ENCODE data around the gene BASP1. TPM values are rescaled to one million over a fixed set of nuclear protein-coding genes. Genes with fewer than 3 reads are reported as not detected.
A peak's percentile ranks its signal among the peaks of the same experiment; 100 is the strongest.
"Not testable (repeated sequence)": the region's sequence is repeated elsewhere in the genome, so short reads cannot be mapped to it uniquely, and the experiment has no call there.

The BASP1 gene
- polyA plus RNA-seq, 1 donor = 27.0 TPM

DNA sequence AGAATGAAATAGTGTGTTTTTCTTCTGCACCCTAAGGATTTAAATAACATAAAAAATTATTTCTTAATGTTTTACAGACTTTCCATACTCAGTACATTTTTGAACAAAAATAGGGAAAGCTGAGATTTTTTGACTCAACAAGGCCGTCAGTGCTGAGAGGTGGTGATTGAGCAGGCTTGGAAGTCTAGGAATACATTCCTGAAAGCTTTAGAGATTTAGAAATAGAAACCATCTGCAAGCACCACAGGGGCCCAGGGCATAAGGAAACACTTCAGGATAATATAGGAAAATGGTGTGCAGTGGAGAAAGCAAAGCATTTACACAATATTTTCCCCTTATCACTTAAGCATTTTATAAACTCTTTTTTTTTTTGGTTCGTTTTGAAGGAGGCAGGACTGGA lies 5.2 kb downstream of the BASP1 start:
- no peak for DNase-seq (ENCODE audit: low read depth)

DNA sequence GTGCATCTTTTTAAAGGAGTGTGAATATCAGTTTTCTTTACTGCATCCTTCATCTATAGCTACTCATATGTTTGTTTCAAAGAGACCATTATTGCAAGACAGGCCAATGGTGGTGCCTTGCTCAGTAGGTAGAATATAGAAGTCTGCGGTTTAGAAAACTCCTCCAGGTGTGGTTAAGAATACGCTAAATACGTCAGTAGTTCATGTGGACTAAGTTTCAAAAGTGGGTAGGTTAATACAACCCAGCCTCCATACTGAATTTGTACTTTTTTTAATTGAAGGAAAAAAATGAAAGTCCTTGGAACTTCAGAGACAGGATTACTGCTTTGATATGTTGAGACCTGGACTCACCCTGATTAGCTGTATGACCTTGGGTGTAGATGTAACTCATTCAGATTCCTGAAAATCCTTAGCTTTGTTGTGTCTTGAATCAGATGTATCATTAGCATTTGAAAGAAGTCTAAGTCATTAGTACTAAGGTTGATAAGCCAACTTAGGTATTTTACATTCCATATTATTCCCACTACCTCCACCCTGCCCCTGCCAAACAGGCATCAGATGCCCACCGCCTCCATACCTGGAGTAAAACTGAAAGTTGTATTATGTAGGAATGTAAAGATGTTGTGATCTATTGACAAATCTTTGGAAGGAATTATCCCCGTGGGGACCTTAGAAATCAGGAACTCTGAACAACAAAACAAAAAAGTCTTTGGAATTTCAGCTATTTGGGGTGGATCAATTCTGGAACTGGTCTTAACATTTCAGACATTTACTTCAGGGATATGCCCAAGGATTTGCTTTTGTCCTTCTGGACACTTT lies 6.1 kb downstream of the BASP1 start:
- DNase-seq (ENCODE audit: low read depth) = no peak

DNA sequence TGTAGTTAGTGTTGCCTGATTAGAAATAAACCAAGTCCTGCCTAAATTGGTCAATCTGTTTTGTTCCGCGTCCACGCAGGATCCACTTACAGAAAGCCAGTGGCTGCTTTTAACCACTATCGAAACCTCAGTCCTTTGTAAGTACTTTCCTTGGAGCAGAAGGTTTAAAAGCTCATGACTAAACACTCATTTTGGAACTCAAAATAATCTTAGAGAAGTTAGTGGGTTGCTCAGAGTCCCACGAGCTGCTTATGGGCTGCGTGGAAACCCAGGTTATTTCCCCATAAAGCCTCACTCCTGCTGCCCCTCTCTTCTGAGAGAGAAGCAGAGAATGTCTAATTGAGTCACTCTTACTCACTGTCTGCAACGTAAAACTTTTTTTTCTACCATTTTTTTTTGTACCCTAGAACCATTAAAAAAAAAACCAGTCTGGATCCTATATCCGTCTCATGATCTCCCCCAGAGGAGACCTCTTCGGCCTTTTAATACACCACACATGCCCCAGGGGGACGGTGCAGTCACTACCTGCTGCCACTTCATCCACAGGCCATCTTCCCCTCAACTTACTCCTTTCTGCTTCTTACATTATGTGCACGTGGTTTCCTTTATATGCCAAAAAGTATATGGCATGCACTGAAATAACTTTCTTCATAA lies 7.6 kb downstream of the BASP1 start:
- DNase-seq (ENCODE audit: low read depth) = no peak

DNA sequence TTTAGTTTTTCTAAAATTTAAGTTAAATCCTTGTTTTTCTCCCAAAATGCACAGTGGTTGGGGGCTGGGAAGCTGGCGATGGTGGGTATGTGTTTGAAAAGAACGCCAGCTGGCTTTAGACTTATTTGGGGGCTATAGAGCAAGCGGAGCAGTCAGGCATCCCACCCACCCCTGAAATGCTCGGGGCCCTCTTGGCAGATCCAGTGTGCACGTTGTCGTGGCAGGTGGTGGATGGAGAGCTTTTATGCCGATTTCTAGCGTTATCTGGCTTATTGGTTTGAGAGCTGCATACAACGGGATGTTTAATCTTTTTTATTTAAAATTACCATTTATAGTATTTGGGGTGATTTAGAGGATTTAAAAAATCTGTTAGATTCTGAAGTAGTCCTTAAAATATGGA lies 8.1 kb downstream of the BASP1 start:
- DNase-seq (ENCODE audit: low read depth) = no peak

DNA sequence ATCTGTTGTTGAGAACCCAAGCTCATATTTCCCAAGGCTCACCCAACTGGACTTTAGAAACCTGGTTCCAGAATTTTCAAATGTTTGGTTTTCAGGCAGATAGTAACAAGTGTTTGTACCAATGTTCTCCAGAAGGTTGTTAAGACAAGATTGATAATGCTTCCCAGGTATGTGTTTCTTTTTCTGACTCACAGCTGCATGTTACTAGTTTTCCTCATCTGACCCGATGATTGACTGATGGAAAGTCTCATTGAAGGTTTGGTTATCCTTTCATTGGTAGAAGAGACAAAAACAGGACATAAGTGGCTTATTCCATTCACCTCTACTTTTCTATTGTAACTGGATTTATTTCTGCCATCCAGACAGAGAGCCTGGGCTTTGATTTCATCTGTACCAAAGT lies 10.4 kb downstream of the BASP1 start:
- DNase-seq (ENCODE audit: low read depth) = no peak

DNA sequence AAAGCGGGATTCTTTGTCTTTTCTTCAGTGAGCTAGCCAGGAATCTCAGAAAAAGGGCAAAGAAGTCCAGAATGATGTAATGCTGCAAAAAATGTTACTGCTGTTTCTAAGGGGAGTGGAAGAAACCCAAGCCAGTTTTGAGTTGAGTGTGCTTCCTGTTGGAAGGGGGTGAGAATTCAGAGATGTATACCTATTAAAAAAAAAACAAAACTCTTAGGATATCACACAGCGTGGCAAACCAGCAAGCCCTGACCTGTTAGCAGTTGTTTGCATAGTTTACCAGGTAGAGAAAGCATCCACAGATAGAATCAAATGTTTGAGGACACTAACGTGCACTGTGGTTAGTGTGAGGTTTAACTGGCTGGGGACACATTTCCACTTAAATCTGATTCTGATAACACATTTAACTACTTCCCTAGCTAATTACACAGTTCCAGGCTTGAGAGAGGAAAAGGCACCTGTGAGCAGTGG lies 11.4 kb downstream of the BASP1 start:
- DNase-seq (ENCODE audit: low read depth) = peak; percentile 67

DNA sequence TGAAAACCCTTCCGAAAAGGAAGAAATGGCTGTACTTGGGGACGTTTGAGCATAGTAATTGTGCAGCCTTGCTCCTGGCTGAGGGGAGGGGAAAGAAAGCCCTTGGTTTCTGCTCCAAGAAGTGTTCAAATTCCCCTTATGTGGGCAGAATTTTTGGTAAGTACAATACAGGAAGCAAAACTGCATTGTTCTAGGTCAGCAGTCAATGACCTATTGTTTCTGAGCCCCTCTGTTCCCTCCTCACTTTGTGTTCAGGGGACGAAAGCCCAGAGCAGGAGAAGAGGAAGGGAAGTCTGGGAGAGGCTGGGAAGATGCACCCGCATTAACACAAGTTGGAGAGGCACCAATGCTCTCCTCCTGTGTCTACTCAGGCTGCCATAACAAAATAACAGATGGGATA lies 11.9 kb downstream of the BASP1 start:
- DNase-seq (ENCODE audit: low read depth) = no peak

DNA sequence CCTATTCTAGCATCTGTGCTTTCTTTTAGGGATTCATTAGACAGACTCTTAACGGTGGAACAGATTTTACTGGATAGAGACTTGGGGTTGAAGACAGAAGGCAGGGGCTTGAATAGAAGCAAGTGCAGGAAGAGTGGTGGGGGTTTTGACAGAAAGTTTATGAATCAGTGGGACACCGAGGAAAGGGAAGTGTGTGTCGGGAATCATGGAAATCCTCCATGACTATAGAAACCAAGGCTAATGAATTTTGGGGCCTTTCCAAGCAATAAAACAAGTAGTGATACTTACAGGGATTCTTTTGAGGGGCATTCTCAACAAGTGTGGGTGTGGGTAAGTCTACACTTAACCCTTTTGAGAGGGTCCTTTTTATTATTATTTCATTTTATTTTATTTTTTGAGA lies 12.8 kb downstream of the BASP1 start:
- no peak for DNase-seq (ENCODE audit: low read depth)

DNA sequence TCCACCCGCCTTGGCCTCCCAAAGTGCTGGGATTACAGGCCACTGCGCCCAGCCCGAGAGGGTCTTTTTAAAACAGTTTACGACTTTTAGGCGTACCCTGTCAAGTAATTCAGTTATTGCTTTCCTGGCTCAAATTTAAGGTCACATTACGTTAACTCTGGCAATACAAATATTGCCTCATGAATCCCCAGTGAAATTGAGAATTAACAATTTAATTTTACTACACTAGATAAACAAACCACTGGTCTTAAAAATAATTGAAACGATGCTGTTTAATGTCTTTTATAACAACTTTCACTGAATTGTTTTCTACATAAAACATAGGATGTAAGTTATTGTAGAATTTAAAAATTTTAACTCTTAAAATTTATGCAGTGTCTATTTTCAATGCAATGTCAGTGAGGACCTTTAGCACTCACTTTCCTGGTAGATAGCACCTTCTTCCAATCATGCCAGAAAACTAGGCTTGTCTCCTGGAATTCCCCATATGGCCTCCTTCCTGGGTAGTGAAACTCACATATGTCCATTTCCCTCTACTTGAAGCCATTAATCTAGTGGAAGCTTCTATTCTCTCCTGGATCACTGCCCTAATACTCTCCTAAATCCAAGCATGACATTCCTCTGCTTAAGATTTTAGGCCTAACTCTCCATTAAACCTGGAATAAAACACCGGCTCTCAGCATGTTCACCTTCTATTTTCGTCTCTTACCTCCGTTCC lies 13.5 kb downstream of the BASP1 start:
- DNase-seq (ENCODE audit: low read depth) = no peak

DNA sequence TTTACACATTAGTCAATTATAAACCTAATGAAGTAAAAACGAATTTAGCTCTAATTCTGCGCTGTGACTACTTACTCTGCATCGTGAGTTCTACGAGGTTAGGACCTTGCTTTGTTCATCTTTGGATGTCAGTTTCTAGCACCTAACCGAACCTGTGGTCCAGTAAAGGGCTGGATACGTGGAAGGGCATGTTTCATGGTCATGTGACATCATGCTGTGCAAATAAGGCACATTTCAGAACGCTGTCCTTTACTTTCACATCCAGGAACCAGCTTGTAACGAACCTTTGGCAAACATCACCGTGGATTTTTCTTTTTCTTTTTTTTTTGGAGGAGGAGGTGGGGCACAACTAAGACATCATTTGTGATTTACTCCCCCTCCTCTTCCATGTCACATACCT lies 15.0 kb downstream of the BASP1 start:
- no peak for DNase-seq (ENCODE audit: low read depth)

DNA sequence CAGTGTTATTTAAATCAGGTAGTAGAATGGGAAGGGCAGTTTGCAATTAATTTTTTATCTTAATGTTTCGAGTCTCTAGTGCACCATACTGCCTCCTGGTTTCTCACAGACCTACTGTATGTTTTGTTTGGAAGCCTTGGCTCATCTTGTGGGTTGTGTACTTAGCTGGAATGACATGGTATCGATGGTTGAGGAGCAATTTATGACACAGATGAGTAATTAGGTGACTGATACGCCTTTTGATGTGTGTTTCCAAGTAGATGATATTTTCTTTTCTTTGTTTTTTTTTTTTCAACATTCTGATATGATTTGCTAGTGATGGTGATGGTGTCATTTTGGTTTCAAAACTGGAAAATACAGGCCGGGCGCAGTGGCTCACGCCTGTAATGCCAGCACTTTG lies 16.1 kb downstream of the BASP1 start:
- no peak for DNase-seq (ENCODE audit: low read depth)

DNA sequence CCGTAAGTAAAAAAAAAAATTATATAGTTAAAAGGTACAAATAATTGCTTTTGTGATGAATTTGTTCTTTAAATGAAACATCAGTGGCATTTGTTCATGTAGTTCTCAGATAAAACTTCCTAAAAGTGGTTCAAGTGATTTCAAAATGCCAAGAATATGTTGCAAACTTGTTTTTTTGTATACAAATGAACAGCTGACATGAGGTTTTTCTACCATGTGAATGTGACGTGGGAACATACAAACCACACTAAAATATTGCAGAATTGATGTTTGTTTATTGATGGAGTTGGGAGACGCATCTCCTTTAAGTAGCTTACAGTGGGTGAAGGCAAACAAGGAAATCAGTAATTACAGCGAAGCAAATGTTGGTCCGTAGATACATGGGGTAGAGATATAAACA lies 16.9 kb downstream of the BASP1 start:
- no peak for DNase-seq (ENCODE audit: low read depth)

DNA sequence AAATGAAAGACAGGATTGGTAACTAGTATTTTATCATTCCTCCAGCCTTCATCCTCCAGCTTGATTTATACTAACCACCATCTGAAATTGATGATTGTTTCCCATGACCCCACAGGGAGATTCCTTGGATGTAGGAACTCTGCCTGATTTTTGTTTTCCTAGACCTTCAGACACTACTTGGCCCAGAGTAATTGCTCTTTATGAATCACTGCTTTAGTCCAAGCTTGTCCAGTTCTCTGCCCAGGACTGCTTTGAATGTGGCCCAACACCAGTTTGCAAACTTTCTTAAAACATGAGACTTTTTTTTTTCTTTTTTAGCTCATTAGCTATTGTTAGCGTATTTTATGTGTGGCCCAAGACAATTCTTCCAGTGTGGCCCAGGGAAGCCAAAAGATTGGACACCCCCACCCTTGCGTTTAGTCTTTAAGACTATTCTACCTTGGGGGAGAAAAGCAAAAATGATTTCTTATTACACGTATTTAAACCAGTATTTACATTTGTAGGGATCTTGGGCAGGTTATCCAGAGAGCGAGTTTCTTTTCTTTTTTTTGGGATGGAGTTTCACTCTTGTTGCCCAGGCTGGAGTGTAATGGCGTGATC lies 18.4 kb downstream of the BASP1 start:
- no peak for DNase-seq (ENCODE audit: low read depth)

DNA sequence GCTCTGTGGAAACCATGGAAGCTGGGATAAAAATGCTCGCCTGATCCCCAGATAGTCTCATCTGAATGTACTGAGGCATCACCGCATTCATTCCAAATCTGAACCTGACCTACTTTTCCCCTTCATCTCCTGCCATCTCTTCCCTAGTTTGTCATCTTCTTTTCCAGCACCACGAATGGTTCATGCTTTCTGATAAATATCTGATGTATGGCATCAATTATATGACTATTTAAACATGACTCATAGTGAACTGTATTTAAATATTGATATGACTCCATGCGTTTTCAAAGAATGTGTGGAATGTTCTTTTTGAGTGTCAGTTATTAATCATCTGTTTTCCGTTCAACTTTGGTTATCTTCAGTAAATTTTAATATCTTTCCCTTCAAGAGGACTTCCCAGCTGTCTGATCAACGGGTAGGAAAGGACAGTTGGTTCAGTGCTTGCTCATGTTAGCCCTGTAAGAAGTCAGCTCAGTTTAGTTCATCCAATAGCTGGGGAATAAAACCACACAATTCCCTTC lies 21.1 kb downstream of the BASP1 start:
- DNase-seq (ENCODE audit: low read depth) = no peak

DNA sequence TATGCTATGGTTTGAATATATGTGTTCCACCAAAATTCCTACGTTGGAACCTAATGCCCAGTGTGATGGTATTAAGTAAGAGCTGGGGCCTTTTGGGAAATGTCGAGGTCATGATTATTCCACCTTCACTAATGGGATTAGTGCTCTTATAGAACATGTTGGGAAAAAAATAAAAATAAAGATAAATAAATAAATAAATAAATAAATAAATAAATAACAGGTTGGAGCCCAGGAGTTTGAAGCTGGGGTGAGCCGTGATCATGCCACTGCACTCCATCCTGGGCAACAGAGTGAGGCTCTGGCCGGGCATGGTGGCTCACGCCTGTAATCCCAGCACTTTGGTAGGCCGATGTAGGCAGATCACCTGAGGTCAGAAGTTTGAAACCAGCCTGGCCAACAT lies 22.5 kb downstream of the BASP1 start:
- DNase-seq (ENCODE audit: low read depth) = no peak

DNA sequence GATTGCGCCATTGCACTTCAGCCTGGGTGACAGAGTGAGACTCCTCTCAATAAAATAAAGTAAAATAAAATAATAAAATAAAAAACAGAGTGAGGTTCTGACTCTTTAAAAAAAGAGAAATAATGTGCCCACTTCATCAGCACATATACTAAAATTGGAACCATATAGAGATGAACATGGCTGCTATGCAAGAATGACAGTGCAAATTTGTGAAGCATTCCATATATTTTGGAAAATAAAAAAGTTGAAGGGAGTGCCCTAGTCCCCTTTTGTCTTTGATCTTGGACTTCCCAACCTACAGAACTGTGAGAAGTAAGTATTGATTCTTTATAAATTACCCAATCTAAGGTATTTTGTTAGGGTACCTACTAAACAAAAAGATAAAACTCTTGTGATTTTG lies 23.1 kb downstream of the BASP1 start:
- no peak for DNase-seq (ENCODE audit: low read depth)

DNA sequence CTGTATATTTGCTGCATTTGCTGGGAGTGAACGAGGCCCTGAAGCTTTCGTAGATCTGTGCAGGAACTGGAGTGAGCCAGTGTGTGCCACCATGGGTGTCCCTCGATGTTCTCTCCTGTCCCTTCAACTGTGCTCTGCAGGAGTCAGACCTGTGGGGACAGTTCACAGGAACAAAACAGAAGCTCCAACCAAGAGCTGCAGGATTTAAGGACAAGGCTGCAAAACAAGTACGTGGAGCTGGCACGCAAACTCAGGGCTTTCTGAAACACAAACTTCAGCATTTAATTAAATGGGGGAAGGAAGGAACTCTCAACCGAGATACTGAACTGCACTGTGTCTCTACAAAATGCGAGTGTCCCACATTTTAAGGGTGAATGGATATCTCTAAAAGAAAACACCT lies 24.2 kb downstream of the BASP1 start:
- no peak for DNase-seq (ENCODE audit: low read depth)

DNA sequence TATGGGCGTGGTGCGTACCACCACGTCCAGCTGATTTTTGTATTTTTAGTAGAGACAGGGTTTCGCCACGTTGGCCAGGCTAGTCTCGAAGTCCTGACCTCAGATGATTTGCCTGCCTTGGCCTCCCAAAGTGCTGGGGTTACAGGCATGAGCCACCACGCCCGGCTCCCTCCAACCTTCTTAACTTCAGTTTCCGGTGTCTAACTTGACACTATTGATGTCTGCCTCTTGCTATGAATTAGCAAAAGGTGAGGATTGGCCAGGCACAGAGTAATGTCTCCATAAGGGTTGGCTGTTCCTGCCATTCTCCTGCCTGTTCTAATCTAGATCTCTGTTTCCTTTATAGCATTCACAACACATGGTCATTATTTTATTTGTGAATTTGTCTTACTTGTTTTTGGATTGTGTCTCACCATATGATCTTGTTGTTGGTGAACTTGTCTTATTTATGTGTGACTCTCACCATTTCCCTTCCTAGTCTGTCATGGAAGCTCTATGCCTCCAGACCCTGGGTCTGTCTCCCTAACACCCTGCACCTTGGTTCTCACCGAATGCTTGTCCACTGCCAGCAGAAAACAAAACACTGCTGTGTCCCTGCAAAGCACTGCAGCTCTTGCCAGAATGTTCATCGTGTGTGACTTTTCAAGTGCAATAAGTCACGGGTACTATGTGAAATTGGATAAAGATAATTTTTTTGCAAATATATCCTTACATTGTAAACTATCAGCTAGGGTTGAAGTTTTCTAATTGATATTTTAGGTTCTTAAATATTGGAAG lies 26.0 kb downstream of the BASP1 start:
- no peak for DNase-seq (ENCODE audit: low read depth)

DNA sequence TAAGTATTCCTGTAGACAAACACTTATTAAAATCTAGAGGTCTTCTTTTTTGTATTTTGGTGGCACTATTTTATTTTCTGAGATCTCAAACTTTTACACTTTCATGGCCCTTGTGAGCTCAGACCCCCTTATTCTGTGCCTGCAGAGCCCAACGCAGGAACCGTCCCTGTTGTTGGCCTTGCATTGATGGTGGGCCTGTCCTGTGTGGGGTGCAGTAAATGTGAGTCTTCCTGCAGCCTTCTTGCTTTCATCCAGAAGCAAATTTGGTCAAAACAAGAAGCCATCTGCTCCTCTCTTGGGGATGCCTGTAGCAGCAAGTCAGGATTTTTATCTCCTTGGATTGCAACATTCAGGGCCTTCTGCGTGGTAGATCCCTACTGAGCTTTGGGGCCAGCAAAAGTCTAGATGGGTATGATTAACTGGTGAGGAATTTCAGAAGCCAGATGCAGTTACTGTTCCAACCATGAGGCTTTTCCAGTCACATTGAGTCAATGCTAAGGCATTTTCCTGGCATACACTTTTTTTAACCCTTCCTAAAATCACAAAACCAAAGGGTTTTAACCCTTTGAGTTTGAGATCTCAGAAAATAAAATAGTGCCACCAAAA lies 31.7 kb downstream of the BASP1 start:
- no peak for DNase-seq (ENCODE audit: low read depth)

DNA sequence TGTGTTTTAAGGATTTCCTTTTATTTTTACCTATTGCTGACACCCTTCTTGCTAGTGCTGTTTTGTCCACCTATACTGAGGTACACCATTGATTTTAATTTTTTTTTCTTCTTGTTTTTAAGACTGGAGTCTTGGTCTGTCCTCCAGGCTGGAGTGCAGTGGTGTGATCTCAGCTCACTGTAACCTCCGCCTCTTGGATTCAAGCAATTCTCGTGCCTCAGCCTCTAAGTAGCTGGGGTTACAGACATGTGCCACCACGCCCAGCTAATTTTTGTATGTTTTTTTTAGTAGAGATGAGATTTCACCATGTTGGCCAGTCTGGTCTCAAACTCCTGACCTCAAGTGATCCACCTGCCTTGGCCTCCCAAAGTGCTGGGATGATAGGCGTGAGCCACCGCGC lies 32.4 kb downstream of the BASP1 start:
- DNase-seq (ENCODE audit: low read depth) = not testable (repeated sequence)

DNA sequence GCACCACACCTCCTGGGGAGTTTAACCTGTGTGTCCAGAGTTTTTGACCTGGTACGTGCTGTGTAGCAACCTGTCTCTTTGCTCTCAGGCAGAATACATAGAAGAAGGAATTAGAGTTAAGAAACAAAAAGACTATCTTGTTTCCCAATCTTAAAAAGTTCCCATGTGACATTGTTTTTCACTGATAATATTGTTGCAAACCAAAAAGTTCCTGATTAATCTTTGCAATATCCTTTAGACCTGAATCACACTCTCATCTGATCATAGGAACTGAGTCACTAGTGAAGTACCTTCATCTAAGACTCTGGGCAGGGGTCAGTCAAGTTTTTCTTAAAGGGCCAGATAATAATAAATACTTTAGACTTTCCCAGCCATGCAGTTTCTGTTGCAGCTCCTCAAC lies 35.1 kb downstream of the BASP1 start:
- DNase-seq (ENCODE audit: low read depth) = no peak
